Activated B cell treated with CpG ODN at 0.5 μM for 24 hours (primary cell): Measurements from ENCODE around the gene CREB3L4. TPM values are rescaled to one million over a fixed set of nuclear protein-coding genes. Genes with fewer than 3 reads are reported as not detected.

Source experiments
- ATAC-seq: fragments of 200-7000 bp; cut with Tn5 transposase; one replicate; pipeline ENCODE4 v1.10.0; 2021; ENCODE audit warnings: low read depth, mild to moderate bottlenecking, moderate library complexity
- CTCF ChIA-PET: fragments of 350-600 bp; sonication (Branson Sonifier 250); formaldehyde crosslinking; loops from one replicate; lab custom pipeline; 2021; ENCODE audit warnings: antibody characterized with exemption; lab: Charles Lee
- POLR2A ChIA-PET: fragments of 350-600 bp; sonication (Branson Sonifier 250); formaldehyde crosslinking; loops from one replicate; lab custom pipeline; 2021; ENCODE audit warnings: antibody characterized with exemption; lab: Charles Lee
- DNase-seq: peaks from one replicate; pipeline ENCODE4 v3.0.0; 2022
- H3K27ac Mint-ChIP-seq: one replicate; pipeline ENCODE4 v1.8.0; 2020; ENCODE audit warnings: mixed read lengths
- H3K27me3 Mint-ChIP-seq: one replicate; pipeline ENCODE4 v1.8.0; 2021; ENCODE audit warnings: mixed read lengths
- H3K36me3 Mint-ChIP-seq: one replicate; pipeline ENCODE4 v1.8.0; 2021; ENCODE audit warnings: low read depth, mixed read lengths
- H3K4me1 Mint-ChIP-seq: one replicate; pipeline ENCODE4 v1.8.0; 2021; ENCODE audit warnings: mixed read lengths
- H3K4me3 Mint-ChIP-seq: one replicate; pipeline ENCODE4 v1.8.0; 2020; ENCODE audit warnings: mild to moderate bottlenecking, mixed read lengths
- H3K9me3 Mint-ChIP-seq: one replicate; pipeline ENCODE4 v1.8.0; 2020; ENCODE audit warnings: mixed read lengths
- intact Hi-C: fragments of 100-400 bp; cut with micrococcal nuclease; formaldehyde crosslinking; loops from one replicate; pipeline ENCODE4 v1.15.1; 2024
- total RNA-seq: library from RNA; stranded (reverse); gene quantifications from 2 replicates; pipeline ENCODE4 v1.2.3, GENCODE V29; 2022
- TF ChIP-seq, protein P1 (sequence below): fragments of 200-600 bp; IDR thresholded peaks from one replicate; pipeline ENCODE4 v1.8.0; 2022; ENCODE audit warnings: antibody characterized with exemption, mild to moderate bottlenecking

CREB3L4 gene
- total RNA-seq, 1 donor from 2014 or later: 9.4 TPM

DNA sequence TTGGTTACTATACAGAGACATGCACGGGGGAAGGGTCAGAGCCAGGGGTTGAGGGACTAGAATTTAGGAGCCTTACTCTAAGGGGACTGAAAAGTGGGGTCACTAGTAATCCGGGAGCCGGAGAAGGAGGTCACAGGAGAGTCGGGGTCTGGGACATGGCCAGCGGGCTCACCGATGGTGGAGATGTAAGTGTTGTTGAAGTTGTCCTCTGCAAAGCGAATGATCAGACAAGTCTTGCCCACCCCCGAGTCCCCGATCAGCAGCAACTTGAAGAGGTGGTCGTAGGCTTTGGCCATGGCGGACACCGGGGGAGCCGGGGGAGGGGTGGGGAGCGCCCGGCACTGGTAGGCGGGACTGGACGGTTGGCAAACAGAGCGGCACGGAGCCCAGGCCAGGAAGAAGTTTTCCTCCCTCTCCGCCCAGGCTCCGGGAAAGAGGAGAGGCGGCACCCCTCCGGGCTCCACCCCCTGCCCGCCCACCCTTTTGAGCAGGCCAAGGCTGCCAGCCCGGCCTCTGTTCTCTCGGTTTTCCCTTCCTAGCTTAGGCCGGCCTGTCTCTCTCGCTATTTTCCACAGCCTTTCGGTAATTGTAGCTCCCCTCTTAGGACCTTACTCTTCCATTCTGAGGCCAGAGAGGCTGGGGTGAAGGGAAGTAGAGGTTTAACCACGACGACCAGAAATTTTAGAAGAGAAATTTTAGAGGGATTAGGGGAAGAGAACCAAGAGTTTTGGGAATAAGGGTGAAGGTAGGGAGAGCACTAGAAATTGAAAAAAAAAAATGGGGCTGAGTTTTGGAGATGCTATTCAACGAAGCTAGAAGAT, 18.4 kb downstream of the CREB3L4 start, which contains the start of gene RAB13:
Gene RAB13, minus strand, starts transcription at position 399 of the 821 bp plus-strand sequence. Its CDS starts 103 bp downstream, at position 296.
- DNase-seq (peak; percentile 46), ATAC-seq (peak; percentile 12)
- POLR2A ChIA-PET: interaction anchor here (0.6 to 5.0 kb wide), 31 partner anchors 10 to 492 kb away, joined by 3 to 116 read pairs (median 6); partner anchors contain the start of genes CREB3L4, CRTC2, DENND4B and GATAD2B
- Mint-ChIP-seq H3K4me3 (peak within 1 kb of the TSS; percentile 88), H3K9me3 (no peaks in the 10 kb centered on the region), H3K27me3 (no peaks in the 10 kb centered on the region), H3K4me1 (peaks cover 42% of the 10 kb centered on the region), H3K27ac (peak within 1 kb of the TSS; percentile 92), H3K36me3 (peaks cover 8% of the 10 kb centered on the region)
- intact Hi-C loops: loop anchor here (1.0 to 2.0 kb wide), 12 partner anchors 9 to 475 kb away; partner anchors contain the start of genes CREB3L4, CRTC2, DENND4B and JTB
- TF ChIP-seq, protein P1, sequence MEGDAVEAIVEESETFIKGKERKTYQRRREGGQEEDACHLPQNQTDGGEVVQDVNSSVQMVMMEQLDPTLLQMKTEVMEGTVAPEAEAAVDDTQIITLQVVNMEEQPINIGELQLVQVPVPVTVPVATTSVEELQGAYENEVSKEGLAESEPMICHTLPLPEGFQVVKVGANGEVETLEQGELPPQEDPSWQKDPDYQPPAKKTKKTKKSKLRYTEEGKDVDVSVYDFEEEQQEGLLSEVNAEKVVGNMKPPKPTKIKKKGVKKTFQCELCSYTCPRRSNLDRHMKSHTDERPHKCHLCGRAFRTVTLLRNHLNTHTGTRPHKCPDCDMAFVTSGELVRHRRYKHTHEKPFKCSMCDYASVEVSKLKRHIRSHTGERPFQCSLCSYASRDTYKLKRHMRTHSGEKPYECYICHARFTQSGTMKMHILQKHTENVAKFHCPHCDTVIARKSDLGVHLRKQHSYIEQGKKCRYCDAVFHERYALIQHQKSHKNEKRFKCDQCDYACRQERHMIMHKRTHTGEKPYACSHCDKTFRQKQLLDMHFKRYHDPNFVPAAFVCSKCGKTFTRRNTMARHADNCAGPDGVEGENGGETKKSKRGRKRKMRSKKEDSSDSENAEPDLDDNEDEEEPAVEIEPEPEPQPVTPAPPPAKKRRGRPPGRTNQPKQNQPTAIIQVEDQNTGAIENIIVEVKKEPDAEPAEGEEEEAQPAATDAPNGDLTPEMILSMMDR: no peak
- CTCF ChIA-PET: interaction anchor here (0.8 to 4.6 kb wide), 29 partner anchors 9 to 476 kb away, joined by 3 to 49 read pairs (median 6); partner anchors contain the start of genes CREB3L4, DENND4B, GATAD2B and JTB

DNA sequence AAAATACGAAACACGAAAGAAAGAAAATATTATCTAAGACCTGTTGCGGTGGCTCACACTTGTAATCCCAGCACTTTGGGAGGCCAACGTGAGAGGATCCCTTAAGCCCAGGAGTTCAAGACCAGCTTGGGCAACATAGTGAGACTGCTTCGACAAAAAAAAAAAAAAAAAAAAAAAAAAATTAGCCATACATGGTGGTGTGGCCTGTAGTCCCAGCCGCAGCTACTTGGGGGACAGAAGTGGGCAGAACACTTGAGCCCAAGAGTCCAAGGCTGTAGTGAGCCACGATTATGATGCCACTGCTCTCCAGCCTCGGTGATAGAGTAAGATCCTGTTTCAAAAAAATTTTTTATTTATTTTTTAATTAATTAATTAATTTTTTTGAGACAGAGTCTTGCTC, 19.9 kb downstream of the CREB3L4 start:
- Mint-ChIP-seq H3K4me1 (peaks cover 56% of the 10 kb centered on the region), H3K36me3 (peaks cover 23% of the 10 kb centered on the region), H3K27me3 (no peaks in the 10 kb centered on the region), H3K9me3 (no peaks in the 10 kb centered on the region), H3K27ac (peak overlapping the region; percentile 90), H3K4me3 (no peak overlapping the region)
- DNase-seq: no peak
- intact Hi-C loops: loop anchor here (2.0 kb wide), 1 partner anchor 477 kb away; no protein-coding TSS in a partner anchor
- ChIA-PET POLR2A (interaction anchor here (0.6 to 5.0 kb wide), 16 partner anchors 11 to 425 kb away, joined by 3 to 116 read pairs (median 16); partner anchors contain the start of genes CREB3L4, CRTC2, DENND4B and GATAD2B), CTCF (interaction anchor here (0.6 to 4.6 kb wide), 24 partner anchors 10 to 477 kb away, joined by 3 to 49 read pairs (median 7); partner anchors contain the start of genes CREB3L4, DENND4B, GATAD2B and ILF2)
- TF ChIP-seq, protein P1: no peak
- ATAC-seq: no peak

DNA sequence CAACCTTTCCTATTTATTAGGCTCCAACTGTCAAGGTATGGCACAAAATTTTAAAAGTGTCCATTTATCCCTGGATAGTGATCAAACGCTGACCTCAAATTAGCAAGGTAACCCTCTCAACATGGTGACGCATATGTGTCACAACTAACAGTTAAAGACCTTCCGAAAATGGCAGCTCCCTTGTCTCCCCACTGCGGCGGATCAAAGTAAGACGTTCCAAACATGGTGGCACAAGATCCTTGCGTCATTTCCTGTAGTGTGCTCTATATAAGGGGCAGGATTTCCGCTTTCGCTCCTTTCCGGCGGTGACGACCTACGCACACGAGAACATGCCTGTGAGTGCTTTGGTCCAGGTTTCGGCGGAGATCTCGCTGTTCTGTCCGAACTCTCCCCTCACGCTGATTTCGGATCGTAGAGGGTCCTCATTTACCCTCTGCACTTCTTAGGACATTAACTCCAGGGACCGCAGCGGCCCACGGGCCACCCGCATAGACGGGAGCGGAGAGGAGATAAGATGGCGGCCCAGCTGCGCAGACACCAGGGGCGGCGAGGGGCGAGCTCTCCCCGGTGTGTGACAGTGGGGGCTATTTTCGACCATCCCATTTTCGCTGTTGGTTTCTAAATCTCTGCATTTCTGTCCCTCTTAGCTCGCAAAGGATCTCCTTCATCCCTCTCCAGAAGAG, 22.9 kb downstream of the CREB3L4 start, which contains the start of gene RPS27:
Gene RPS27, plus strand, starts transcription at position 295 of the 683 bp plus-strand sequence. Its CDS starts 35 bp downstream, at position 330.
- ATAC-seq: peak; percentile 80
- CTCF ChIA-PET: interaction anchor here (0.7 kb wide), 1 partner anchor 239 kb away, joined by 3 read pairs; no protein-coding TSS in a partner anchor
- intact Hi-C loops: loop anchor here (1.0 to 2.0 kb wide), 10 partner anchors 13 to 392 kb away; partner anchors contain the start of genes CRTC2, DENND4B, HAX1 and JTB
- peaks cover 53% of the 10 kb centered on the region for H3K4me1 Mint-ChIP-seq
- no peaks in the 10 kb centered on the region for H3K9me3 Mint-ChIP-seq
- DNase-seq: peak; percentile 73
- H3K27ac Mint-ChIP-seq: peak within 1 kb of the TSS; percentile 99
- TF ChIP-seq, protein P1: no peak
- no peaks in the 10 kb centered on the region for H3K27me3 Mint-ChIP-seq
- POLR2A ChIA-PET: interaction anchor here (0.6 to 6.5 kb wide), 63 partner anchors 12 to 1953 kb away, joined by 3 to 96 read pairs (median 5); partner anchors contain the start of genes ATP8B2, CHTOP, CREB3L4 and CRTC2
- H3K4me3 Mint-ChIP-seq: peak within 1 kb of the TSS; percentile 98
- peaks cover 44% of the 10 kb centered on the region for H3K36me3 Mint-ChIP-seq

DNA sequence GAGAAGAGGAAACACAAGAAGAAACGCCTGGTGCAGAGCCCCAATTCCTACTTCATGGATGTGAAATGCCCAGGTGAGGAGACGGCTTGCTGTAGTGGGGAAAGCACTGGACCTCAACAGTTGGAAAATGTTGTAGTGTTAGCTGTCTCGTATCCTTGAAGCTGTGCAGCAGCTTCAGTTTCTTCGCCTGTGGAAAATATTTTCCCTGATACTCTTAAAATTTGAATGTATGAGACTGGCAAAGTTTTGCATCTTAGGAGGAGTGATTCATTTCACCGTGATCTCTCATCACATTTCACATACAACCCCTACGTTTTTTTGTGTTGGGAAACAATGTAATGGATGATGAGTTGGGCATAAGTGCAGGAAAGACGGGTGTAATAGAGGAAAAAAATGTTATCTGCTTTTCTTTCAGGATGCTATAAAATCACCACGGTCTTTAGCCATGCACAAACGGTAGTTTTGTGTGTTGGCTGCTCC, 23.5 kb downstream of the CREB3L4 start:
- Mint-ChIP-seq H3K9me3 (no peaks in the 10 kb centered on the region), H3K4me1 (peaks cover 48% of the 10 kb centered on the region), H3K27me3 (no peaks in the 10 kb centered on the region), H3K27ac (peak overlapping the region; percentile 99), H3K36me3 (peaks cover 47% of the 10 kb centered on the region), H3K4me3 (peak overlapping the region; percentile 98)
- ChIA-PET POLR2A (interaction anchor here (0.7 to 6.5 kb wide), 32 partner anchors 13 to 1953 kb away, joined by 3 to 96 read pairs (median 14); partner anchors contain the start of genes ATP8B2, CHTOP, CREB3L4 and CRTC2), CTCF (interaction anchor here (0.7 kb wide), 1 partner anchor 240 kb away, joined by 3 read pairs; no protein-coding TSS in a partner anchor)
- intact Hi-C loops: loop anchor here (1.0 to 2.0 kb wide), 3 partner anchors 192 to 393 kb away; no protein-coding TSS in a partner anchor
- DNase-seq (no peak), ATAC-seq (no peak)
- TF ChIP-seq, protein P1: no peak
